GM23248 (cell line): ENCODE results near the gene ABCD2.

ENCODE experiments used
- EZH2 ChIP-seq: fragments of 200-600 bp; sonication (generic); IDR thresholded peaks from 2 replicates; pipeline ENCODE4 v1.6.1; 2018; ENCODE audit warnings: antibody characterized with exemption, mild to moderate bottlenecking; ENCODE audit not compliant: insufficient read depth, poor library complexity, severe bottlenecking
- EZH2phosphoT487 ChIP-seq: fragments of 200-600 bp; sonication (generic); IDR thresholded peaks from 2 replicates; pipeline ENCODE4 v1.6.1; 2018; ENCODE audit warnings: antibody characterized with exemption, moderate library complexity, mild to moderate bottlenecking, low read depth; ENCODE audit not compliant: insufficient read depth

GRCh38 chr12:39628836-39629235, 9.2 kb upstream of the ABCD2 start:
- TF ChIP-seq EZH2 (no peak), EZH2phosphoT487 (no peak)
